Stimulated activated CD4-positive, alpha-beta T cell treated with anti-CD3 and anti-CD28 coated beads, Interleukin-1b, Interleukin-23, amount 100 ng/mL, for 1 hour (primary cell): ENCODE results near the gene MYBPH.

ENCODE experiments used
- DNase-seq, 2 donors: peaks; one replicate each; pipeline ENCODE4 v3.0.0-alpha.2; 2020; ENCODE audit warnings: low read depth in 2 of 2

MYBPH gene

GRCh38 chr1:203175237-203175826, at the start of gene MYBPH:
Gene MYBPH, minus strand, starts transcription at chr1:203175826. Its CDS starts 71 bp downstream, at chr1:203175755.
- DNase-seq: no peak

GRCh38 chr1:203225071-203225470, 49.4 kb upstream of the MYBPH start:
- DNase-seq: no peak

GRCh38 chr1:203223012-203223775, 47.6 kb upstream of the MYBPH start:
- DNase-seq: no peak

- no peak for DNase-seq
Observed at GRCh38 chr1:203219934-203220333, 44.3 kb upstream of the MYBPH start.

GRCh38 chr1:203219171-203219570, 43.5 kb upstream of the MYBPH start:
- no peak for DNase-seq

GRCh38 chr1:203217668-203218067, 42.0 kb upstream of the MYBPH start:
- no peak for DNase-seq

- DNase-seq: no peak
Observed at GRCh38 chr1:203217139-203217655, 41.6 kb upstream of the MYBPH start.

- peak; percentile 10 to 14 for DNase-seq
Observed at GRCh38 chr1:203216274-203217138, 40.9 kb upstream of the MYBPH start.

- no peak for DNase-seq
Observed at GRCh38 chr1:203215573-203215972, 39.9 kb upstream of the MYBPH start.

- no peak for DNase-seq
Observed at GRCh38 chr1:203214871-203215270, 39.2 kb upstream of the MYBPH start.

GRCh38 chr1:203213126-203213525, 37.5 kb upstream of the MYBPH start:
- DNase-seq: no peak

- DNase-seq: no peak
Observed at GRCh38 chr1:203211812-203212211, 36.2 kb upstream of the MYBPH start.

GRCh38 chr1:203210988-203211387, 35.4 kb upstream of the MYBPH start:
- no peak for DNase-seq

- no peak for DNase-seq
Observed at GRCh38 chr1:203210350-203210749, 34.7 kb upstream of the MYBPH start.

- DNase-seq: no peak
Observed at GRCh38 chr1:203208181-203208580, 32.6 kb upstream of the MYBPH start.

- DNase-seq: no peak
Observed at GRCh38 chr1:203207751-203208150, 32.1 kb upstream of the MYBPH start.

GRCh38 chr1:203206129-203206687, 30.6 kb upstream of the MYBPH start:
- DNase-seq: no peak

GRCh38 chr1:203204756-203205155, 29.1 kb upstream of the MYBPH start:
- DNase-seq: no peak

GRCh38 chr1:203202431-203203245, 27.0 kb upstream of the MYBPH start:
- DNase-seq: no peak

GRCh38 chr1:203201516-203202205, 26.0 kb upstream of the MYBPH start:
- no peak for DNase-seq
